CD4-positive, alpha-beta T cell treated with Interleukin-4 for 1 hour (primary cell): ENCODE data around the gene BTBD2.
A peak's percentile ranks its signal among the peaks of the same experiment; 100 is the strongest.

Source experiments
- DNase-seq, 2 donors: peaks; one replicate each; pipeline ENCODE4 v3.0.0-alpha.2; 2020 to 2022

Gene BTBD2

DNA sequence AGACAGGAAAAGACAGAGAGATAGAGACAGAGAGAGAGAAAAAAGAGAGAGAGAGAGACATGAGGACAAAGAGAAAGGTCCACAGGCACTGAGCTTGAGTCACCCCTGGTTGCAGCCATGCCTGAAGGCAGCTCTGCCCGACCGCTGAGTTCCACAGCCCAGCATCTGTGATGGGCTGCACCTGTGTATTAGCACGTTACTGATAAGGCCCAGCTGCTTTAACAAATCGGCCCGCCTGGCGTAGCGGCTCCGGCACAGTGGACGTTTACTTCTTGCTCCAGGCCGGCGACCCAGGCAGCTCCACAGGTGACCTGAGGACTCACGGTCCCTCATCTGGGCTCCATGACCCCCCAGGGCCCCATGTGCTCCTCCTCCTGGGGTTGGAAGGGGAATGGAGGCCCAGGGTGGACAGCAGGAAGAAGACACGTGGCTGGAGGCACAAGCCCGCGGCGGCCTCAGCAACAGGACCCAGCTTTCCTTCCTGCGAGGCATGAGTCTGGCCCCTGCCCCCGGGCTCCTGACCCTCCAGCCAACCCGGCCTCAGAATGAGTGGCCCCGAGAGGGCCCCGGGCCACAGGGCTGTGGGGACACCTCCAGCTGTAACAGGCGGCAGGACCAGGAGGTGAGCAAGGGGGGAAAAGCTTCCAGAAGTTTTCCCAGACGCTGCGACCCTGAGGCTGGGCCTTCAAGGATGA, 78.5 kb downstream of the BTBD2 start:
- no peak for DNase-seq

DNA sequence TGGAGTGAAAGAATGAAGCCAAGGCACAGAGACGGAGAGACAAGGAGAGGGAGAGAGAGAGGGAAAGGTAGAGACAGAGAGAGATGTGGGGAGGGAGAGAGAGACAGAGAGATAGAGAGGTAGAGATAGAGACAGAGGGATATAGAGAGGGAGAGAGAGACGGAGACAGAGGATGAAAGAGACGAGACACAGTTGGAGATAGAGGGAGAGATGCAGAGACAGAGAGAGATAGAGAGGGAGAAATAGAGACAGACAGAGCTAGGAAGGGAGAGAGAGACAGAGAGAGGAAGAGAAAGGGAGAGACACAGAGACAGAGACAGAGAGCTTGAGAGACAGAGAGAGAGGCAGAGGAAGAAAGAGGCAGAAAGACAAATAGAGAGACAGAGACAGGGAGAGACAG, 79.1 kb downstream of the BTBD2 start:
- no peak for DNase-seq

DNA sequence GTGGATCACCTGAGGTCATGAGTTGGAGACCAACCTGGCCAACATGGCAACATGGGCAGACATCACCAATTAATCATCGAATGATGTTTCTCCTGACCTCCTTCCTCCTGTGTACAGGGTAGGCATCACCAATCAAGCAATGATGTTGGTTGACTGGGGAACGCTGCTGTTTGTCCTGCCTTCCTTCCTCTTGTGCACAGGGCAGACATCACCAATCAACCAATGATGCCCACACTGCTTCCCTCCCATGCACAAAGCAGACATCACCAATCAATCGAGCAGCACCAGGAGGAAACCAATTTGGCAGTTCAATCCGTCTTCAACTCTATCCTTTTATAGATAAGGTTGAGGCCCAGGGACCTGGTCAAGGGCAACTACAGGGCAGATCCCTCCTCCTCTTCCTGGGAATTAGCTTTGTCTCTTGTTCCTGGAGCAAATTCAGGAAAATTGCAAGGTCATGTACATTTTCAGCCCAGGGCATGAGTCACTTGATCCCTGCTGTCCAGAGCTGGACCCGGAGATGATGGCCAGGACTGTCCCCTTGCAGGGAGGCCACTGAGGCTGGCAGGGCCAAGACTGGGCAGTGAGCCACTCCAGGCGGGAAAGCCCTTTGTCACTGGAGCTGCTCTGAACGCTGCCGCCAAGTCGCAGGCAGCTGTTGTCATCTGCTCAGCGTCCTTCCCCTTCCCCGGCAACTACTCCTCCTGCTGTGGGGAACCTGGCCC, 79.9 kb downstream of the BTBD2 start:
- DNase-seq = peak; percentile 29 to 56
